Glutamatergic neuron (in vitro differentiated cells): Measurements from ENCODE around the gene ANAPC7. TPM values are rescaled to one million over a fixed set of nuclear protein-coding genes. Genes with fewer than 3 reads are reported as not detected.

Source experiments
- DNase-seq: peaks from one replicate; pipeline ENCODE4 v3.0.0; 2022
- H3K27ac Mint-ChIP-seq: one replicate; pipeline ENCODE4 v1.8.0; 2020; ENCODE audit warnings: mild to moderate bottlenecking, mixed read lengths, inconsistent platforms; ENCODE audit not compliant: unreplicated experiment
- H3K27me3 Mint-ChIP-seq: one replicate; pipeline ENCODE4 v1.8.0; 2020; ENCODE audit warnings: mild to moderate bottlenecking, moderate library complexity, mixed read lengths, inconsistent platforms; ENCODE audit not compliant: unreplicated experiment
- H3K36me3 Mint-ChIP-seq: one replicate; pipeline ENCODE4 v1.8.0; 2020; ENCODE audit warnings: mild to moderate bottlenecking, mixed read lengths, inconsistent platforms; ENCODE audit not compliant: unreplicated experiment
- H3K4me1 Mint-ChIP-seq: one replicate; pipeline ENCODE4 v1.8.0; 2020; ENCODE audit warnings: mild to moderate bottlenecking, low read depth, mixed read lengths, inconsistent platforms; ENCODE audit not compliant: unreplicated experiment
- H3K4me3 Mint-ChIP-seq: one replicate; pipeline ENCODE4 v1.8.0; 2020; ENCODE audit warnings: mild to moderate bottlenecking, mixed read lengths, inconsistent platforms; ENCODE audit not compliant: unreplicated experiment
- H3K9me3 Mint-ChIP-seq: one replicate; pipeline ENCODE4 v1.8.0; 2020; ENCODE audit warnings: mild to moderate bottlenecking, moderate library complexity, mixed read lengths, inconsistent platforms; ENCODE audit not compliant: unreplicated experiment
- CTCF ChIP-seq: fragments of 200-600 bp; sonication (generic); IDR thresholded peaks from one replicate; pipeline ENCODE4 v1.5.0; 2021; ENCODE audit not compliant: partially characterized antibody, unreplicated experiment
- long read RNA-seq: library from polyadenylated mRNA; unstranded; transcript quantifications from one replicate; pipeline ENCODE4 v2.0.0, GENCODE V29; 2020; ENCODE audit not compliant: unreplicated experiment
- total RNA-seq: library from RNA; stranded (reverse); fragmentation: NEBNext Ultra II Directional; extraction: Animal tissue kit (Norgen Biotek cat#: 25700); gene quantifications from one replicate; pipeline ENCODE4 v1.2.1, GENCODE V29; 2021; ENCODE audit not compliant: unreplicated experiment

The ANAPC7 gene
- total RNA-seq, result 93.7 TPM
- long read RNA-seq, transcript ANAPC7-203 (11 exons, 3,045 nt), result major isoform, 22 of 39 reads
- long read RNA-seq, partial matches to known transcripts, result 2 of 39 reads
- long read RNA-seq, other reads (novel, unspliced or antisense), result 10 of 39 reads

- DNase-seq, result peak; percentile 93
- H3K36me3 Mint-ChIP-seq, result no peaks in the 10 kb centered on the region
- H3K4me3 Mint-ChIP-seq, result peak within 1 kb of the TSS; percentile 99
- H3K27me3 Mint-ChIP-seq, result no peaks in the 10 kb centered on the region
- H3K27ac Mint-ChIP-seq, result peak within 1 kb of the TSS; percentile 100
- H3K9me3 Mint-ChIP-seq, result no peaks in the 10 kb centered on the region
- no peak for TF ChIP-seq CTCF
- no peaks in the 10 kb centered on the region for H3K4me1 Mint-ChIP-seq
Measured at GRCh38 chr12:110403146-110403975, at the start of gene ANAPC7. ANAPC7 (minus strand) TSS chr12:110403708; CDS start chr12:110403627, 81 bp downstream.

GRCh38 chr12:110451263-110451662, 47.8 kb upstream of the ANAPC7 start:
- H3K27ac Mint-ChIP-seq, result no peak overlapping the region

GRCh38 chr12:110449799-110450497, 46.4 kb upstream of the ANAPC7 start, which contains the start of gene ARPC3:
ARPC3 (minus strand) TSS chr12:110450337; CDS start chr12:110450260, 77 bp downstream.
- Mint-ChIP-seq H3K27me3 (no peaks in the 10 kb centered on the region), H3K36me3 (no peaks in the 10 kb centered on the region), H3K9me3 (peaks cover 7% of the 10 kb centered on the region), H3K4me1 (peaks cover 3% of the 10 kb centered on the region), H3K27ac (peak within 1 kb of the TSS; percentile 98), H3K4me3 (peak within 1 kb of the TSS; percentile 99)
- peak; percentile 96 for DNase-seq
- TF ChIP-seq CTCF, result peak; percentile 56

More at GRCh38 chr12:110451263-110451662, 47.8 kb upstream of the ANAPC7 start:
- peaks cover 3% of the 10 kb centered on the region for H3K4me1 Mint-ChIP-seq
- TF ChIP-seq CTCF, result no peak
- DNase-seq, result no peak
- no peaks in the 10 kb centered on the region for H3K27me3 Mint-ChIP-seq
- peak overlapping the region; percentile 38 for H3K4me3 Mint-ChIP-seq
- H3K9me3 Mint-ChIP-seq, result peaks cover 7% of the 10 kb centered on the region
- H3K36me3 Mint-ChIP-seq, result no peaks in the 10 kb centered on the region

- no peak for DNase-seq
- no peak for TF ChIP-seq CTCF
- Mint-ChIP-seq H3K27ac (no peak overlapping the region), H3K36me3 (no peaks in the 10 kb centered on the region), H3K9me3 (no peaks in the 10 kb centered on the region), H3K27me3 (no peaks in the 10 kb centered on the region), H3K4me1 (peaks cover 3% of the 10 kb centered on the region), H3K4me3 (no peak overlapping the region)
Measured at GRCh38 chr12:110444455-110444854, 40.9 kb upstream of the ANAPC7 start.
